NCI-H2081 (cell line): Measurements from ENCODE around the gene PPP6R3.

ENCODE experiments used
- DNase-seq, 2 experiments: peaks; one replicate each; lab custom pipeline; 2025; lab: John Stamatoyannopoulos, UW

The PPP6R3 gene

GRCh38 chr11:68495220-68495729 is 34.7 kb downstream of the PPP6R3 start:
- DNase-seq = no peak

- DNase-seq = no peak
Measured at GRCh38 chr11:68495872-68496271, 35.3 kb downstream of the PPP6R3 start.

- no peak for DNase-seq
Measured at GRCh38 chr11:68497761-68498160, 37.2 kb downstream of the PPP6R3 start.

GRCh38 chr11:68498321-68498720 is 37.8 kb downstream of the PPP6R3 start:
- no peak for DNase-seq

GRCh38 chr11:68498903-68499883 is 38.6 kb downstream of the PPP6R3 start:
- no peak for DNase-seq

GRCh38 chr11:68500206-68500605 is 39.7 kb downstream of the PPP6R3 start:
- no peak for DNase-seq

GRCh38 chr11:68501813-68502212 is 41.3 kb downstream of the PPP6R3 start:
- DNase-seq = no peak

- no peak for DNase-seq
Measured at GRCh38 chr11:68503251-68503687, 42.7 kb downstream of the PPP6R3 start.

GRCh38 chr11:68503792-68504191 is 43.2 kb downstream of the PPP6R3 start:
- DNase-seq = no peak

- DNase-seq = peak in 1 of 2 experiments; percentile 11
Measured at GRCh38 chr11:68504432-68505066, 44.0 kb downstream of the PPP6R3 start.

GRCh38 chr11:68505596-68505995 is 45.0 kb downstream of the PPP6R3 start:
- no peak for DNase-seq

GRCh38 chr11:68506908-68507307 is 46.4 kb downstream of the PPP6R3 start:
- peak in 1 of 2 experiments; percentile 32 for DNase-seq

- DNase-seq = no peak
Measured at GRCh38 chr11:68508425-68508824, 47.9 kb downstream of the PPP6R3 start.

GRCh38 chr11:68509066-68509465 is 48.5 kb downstream of the PPP6R3 start:
- no peak for DNase-seq

GRCh38 chr11:68513930-68514487 is 53.5 kb downstream of the PPP6R3 start:
- no peak for DNase-seq

GRCh38 chr11:68517121-68517741 is 56.7 kb downstream of the PPP6R3 start:
- no peak for DNase-seq

GRCh38 chr11:68518191-68518590 is 57.6 kb downstream of the PPP6R3 start:
- DNase-seq = no peak

GRCh38 chr11:68521969-68522652 is 61.6 kb downstream of the PPP6R3 start:
- DNase-seq = no peak

- DNase-seq = no peak
Measured at GRCh38 chr11:68523033-68523432, 62.5 kb downstream of the PPP6R3 start.

GRCh38 chr11:68523743-68524142 is 63.2 kb downstream of the PPP6R3 start:
- DNase-seq = no peak

GRCh38 chr11:68524213-68524612 is 63.7 kb downstream of the PPP6R3 start:
- DNase-seq = no peak
